GM23248 (cell line): ENCODE results near the gene PPP1R3G.

ENCODE experiments used
- EZH2 ChIP-seq: fragments of 200-600 bp; sonication (generic); IDR thresholded peaks from 2 replicates; pipeline ENCODE4 v1.6.1; 2018; ENCODE audit warnings: antibody characterized with exemption, mild to moderate bottlenecking; ENCODE audit not compliant: insufficient read depth, poor library complexity, severe bottlenecking
- EZH2phosphoT487 ChIP-seq: fragments of 200-600 bp; sonication (generic); IDR thresholded peaks from 2 replicates; pipeline ENCODE4 v1.6.1; 2018; ENCODE audit warnings: antibody characterized with exemption, moderate library complexity, mild to moderate bottlenecking, low read depth; ENCODE audit not compliant: insufficient read depth

- no peak for TF ChIP-seq EZH2
- TF ChIP-seq EZH2phosphoT487: no peak
These were observed at the start of gene PPP1R3G for GRCh38 chr6:5084781-5085647.
